Endothelial cell of hepatic sinusoid (primary cell): ENCODE data around the gene RTP2.

ENCODE experiments used
- in situ Hi-C: cut with HindIII; loops from 2 replicates; pipeline ENCODE4 v1.10.0; 2017; ENCODE audit warnings: low sequenced_read_pairs

RTP2 gene

GRCh38 chr3:187720337-187720670 lies 17.9 kb upstream of the RTP2 start:
- in situ Hi-C loops: no loop called here

- in situ Hi-C loops: no loop called here
These were observed 17.4 kb upstream of the RTP2 start for GRCh38 chr3:187719628-187720336.

- in situ Hi-C loops: no loop called here
These were observed 16.4 kb upstream of the RTP2 start for GRCh38 chr3:187718802-187719201.

GRCh38 chr3:187717572-187717971 lies 15.2 kb upstream of the RTP2 start:
- in situ Hi-C loops: no loop called here

- in situ Hi-C loops: no loop called here
These were observed 12.1 kb upstream of the RTP2 start for GRCh38 chr3:187714404-187714979.

GRCh38 chr3:187713504-187713903 lies 11.1 kb upstream of the RTP2 start:
- in situ Hi-C loops: no loop called here

GRCh38 chr3:187709155-187709554 lies 6.8 kb upstream of the RTP2 start:
- in situ Hi-C loops: no loop called here

- in situ Hi-C loops: no loop called here
These were observed 6.3 kb upstream of the RTP2 start for GRCh38 chr3:187708696-187709095.

- in situ Hi-C loops: no loop called here
These were observed 4.6 kb upstream of the RTP2 start for GRCh38 chr3:187706971-187707370.

- in situ Hi-C loops: no loop called here
These were observed 2.8 kb upstream of the RTP2 start for GRCh38 chr3:187705164-187705563.

GRCh38 chr3:187700249-187700648 lies 2.1 kb downstream of the RTP2 start:
- in situ Hi-C loops: no loop called here

GRCh38 chr3:187698499-187699399 lies 3.6 kb downstream of the RTP2 start:
- in situ Hi-C loops: no loop called here

GRCh38 chr3:187696021-187696420 lies 6.3 kb downstream of the RTP2 start:
- in situ Hi-C loops: no loop called here

GRCh38 chr3:187695449-187695848 lies 6.9 kb downstream of the RTP2 start:
- in situ Hi-C loops: no loop called here

- in situ Hi-C loops: no loop called here
These were observed 7.6 kb downstream of the RTP2 start for GRCh38 chr3:187694801-187695200.

GRCh38 chr3:187693431-187693830 lies 8.9 kb downstream of the RTP2 start:
- in situ Hi-C loops: no loop called here

GRCh38 chr3:187689984-187690383 lies 12.4 kb downstream of the RTP2 start:
- in situ Hi-C loops: no loop called here

GRCh38 chr3:187686621-187687273 lies 15.6 kb downstream of the RTP2 start:
- in situ Hi-C loops: no loop called here

- in situ Hi-C loops: no loop called here
These were observed 16.4 kb downstream of the RTP2 start for GRCh38 chr3:187685948-187686347.

GRCh38 chr3:187684880-187685279 lies 17.5 kb downstream of the RTP2 start:
- in situ Hi-C loops: no loop called here

GRCh38 chr3:187684444-187684843 lies 17.9 kb downstream of the RTP2 start:
- in situ Hi-C loops: no loop called here
